ENCODE results near the gene CASKIN1.

CASKIN1 gene

GRCh38 chr16:2190659-2191445 lies 5.6 kb downstream of the CASKIN1 start:
- no peak for DNase-seq

GRCh38 chr16:2190002-2190658 lies 6.3 kb downstream of the CASKIN1 start:
- no peak for DNase-seq

GRCh38 chr16:2189252-2189893 lies 7.0 kb downstream of the CASKIN1 start:
- DNase-seq, result no peak

GRCh38 chr16:2188395-2188794 lies 8.0 kb downstream of the CASKIN1 start:
- DNase-seq, result no peak

- no peak for DNase-seq
Observed at GRCh38 chr16:2187212-2187611, 9.2 kb downstream of the CASKIN1 start.

GRCh38 chr16:2186505-2186904 lies 9.9 kb downstream of the CASKIN1 start:
- no peak for DNase-seq

GRCh38 chr16:2186064-2186463 lies 10.3 kb downstream of the CASKIN1 start:
- DNase-seq, result no peak

- DNase-seq, result no peak
Observed at GRCh38 chr16:2184962-2185361, 11.4 kb downstream of the CASKIN1 start.

GRCh38 chr16:2184346-2184745 lies 12.1 kb downstream of the CASKIN1 start:
- DNase-seq, result no peak

GRCh38 chr16:2183671-2184070 lies 12.7 kb downstream of the CASKIN1 start:
- DNase-seq, result no peak

GRCh38 chr16:2181952-2182351 lies 14.5 kb downstream of the CASKIN1 start:
- DNase-seq, result no peak

GRCh38 chr16:2180962-2181923 lies 15.2 kb downstream of the CASKIN1 start:
- DNase-seq, result no peak

- no peak for DNase-seq
Observed at GRCh38 chr16:2180461-2180860, 15.9 kb downstream of the CASKIN1 start.

- no peak for DNase-seq
Observed at GRCh38 chr16:2179576-2179975, 16.8 kb downstream of the CASKIN1 start.

- no peak for DNase-seq
Observed at GRCh38 chr16:2179107-2179501, 17.3 kb downstream of the CASKIN1 start.

GRCh38 chr16:2178321-2179106 lies 17.9 kb downstream of the CASKIN1 start:
- DNase-seq, result peak; percentile 38

GRCh38 chr16:2177561-2177960 lies 18.8 kb downstream of the CASKIN1 start:
- DNase-seq, result no peak

- DNase-seq, result no peak
Observed at GRCh38 chr16:2177101-2177500, 19.3 kb downstream of the CASKIN1 start.

GRCh38 chr16:2176047-2176446 lies 20.4 kb downstream of the CASKIN1 start:
- DNase-seq, result no peak

- DNase-seq, result no peak
Observed at GRCh38 chr16:2175454-2175853, 21.0 kb downstream of the CASKIN1 start.

- DNase-seq, result no peak
Observed at GRCh38 chr16:2174396-2175131, 21.8 kb downstream of the CASKIN1 start.

Data from stimulated activated CD4-positive, alpha-beta T cell treated with anti-CD3 and anti-CD28 coated beads, Interleukin-4, amount 100 ng/mL, for 1 hour (primary cell).